Epithelial cell of prostate (primary cell): Measurements from ENCODE around the gene PSMB3.
"Not testable (repeated sequence)": the region's sequence is repeated elsewhere in the genome, so short reads cannot be mapped to it uniquely, and the experiment has no call there.

Experiments
- DNase-seq: peaks from one replicate; pipeline ENCODE4 v3.0.0-alpha.2; 2011; ENCODE audit warnings: low read depth, low spot score
- H3K27ac ChIP-seq: fragments of 450-650 bp; 2 replicates; pipeline ENCODE4 v1.5.1; 2017; ENCODE audit warnings: mild to moderate bottlenecking

The PSMB3 gene

GRCh38 chr17:38747463-38748148 lies 4.9 kb upstream of the PSMB3 start:
- H3K27ac ChIP-seq, result peak overlapping the region; percentile 77
- no peak for DNase-seq

DNA sequence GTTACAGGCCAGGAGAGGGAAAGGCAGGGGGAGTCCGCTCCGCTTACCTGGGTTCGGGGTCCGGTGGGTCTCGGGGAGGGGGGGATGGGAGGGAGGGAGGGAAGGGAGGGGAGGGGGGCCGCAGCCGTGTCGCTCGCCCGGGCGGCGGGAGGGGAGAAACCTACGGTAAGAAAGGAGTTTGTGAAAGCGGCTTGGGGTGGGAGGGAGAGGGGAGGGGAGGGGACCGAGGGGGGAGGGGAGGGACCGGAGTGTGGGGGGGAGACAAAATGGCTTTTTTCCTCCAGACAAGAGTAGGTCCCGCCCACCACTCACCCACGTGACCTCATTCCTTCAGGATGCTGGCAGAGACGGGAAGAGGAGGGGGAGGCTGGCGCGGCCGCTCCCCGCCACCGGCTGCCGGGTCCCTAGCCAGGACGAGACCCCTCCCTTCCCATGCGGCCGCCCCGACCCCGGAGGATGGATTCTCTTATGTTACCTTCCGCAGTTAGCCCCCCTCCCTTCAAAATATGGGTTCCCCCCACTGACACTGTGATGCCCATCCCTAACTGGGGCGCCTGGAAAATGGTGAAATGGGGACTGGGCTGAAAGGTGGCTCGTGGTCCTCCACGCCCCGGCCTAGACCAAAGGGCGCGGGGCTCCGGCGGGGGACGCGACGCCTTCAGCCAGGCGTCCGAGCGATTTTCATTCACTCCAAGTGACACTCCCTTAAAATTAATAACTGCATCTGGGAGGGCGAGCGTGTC lies 4.2 kb upstream of the PSMB3 start, which contains the start of gene PCGF2:
TSS of gene PCGF2 (minus strand) at position 188 of the 743 bp plus-strand sequence. CDS start 7,934 bp downstream, outside the sequence.
- H3K27ac ChIP-seq, result peak within 1 kb of the TSS; percentile 77
- DNase-seq, result no peak

DNA sequence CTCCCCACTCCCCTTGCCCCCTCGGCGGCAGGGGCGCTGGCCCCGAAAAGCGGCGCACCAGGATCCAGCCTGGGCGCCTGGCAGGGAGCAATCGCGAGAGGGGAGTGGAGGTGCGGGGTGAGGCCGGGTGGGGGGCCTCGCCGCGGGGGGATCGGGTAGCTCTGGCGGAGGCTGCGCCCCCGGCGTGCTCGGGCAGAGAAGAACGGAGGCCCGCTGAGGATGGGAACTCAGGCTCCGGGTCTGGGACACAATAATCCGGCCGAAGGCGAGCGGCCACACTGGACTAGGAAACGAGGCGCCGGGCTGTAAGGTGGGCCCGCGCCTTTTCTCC lies 3.7 kb upstream of the PSMB3 start:
- no peak for DNase-seq
- H3K27ac ChIP-seq, result peak overlapping the region; percentile 77

DNA sequence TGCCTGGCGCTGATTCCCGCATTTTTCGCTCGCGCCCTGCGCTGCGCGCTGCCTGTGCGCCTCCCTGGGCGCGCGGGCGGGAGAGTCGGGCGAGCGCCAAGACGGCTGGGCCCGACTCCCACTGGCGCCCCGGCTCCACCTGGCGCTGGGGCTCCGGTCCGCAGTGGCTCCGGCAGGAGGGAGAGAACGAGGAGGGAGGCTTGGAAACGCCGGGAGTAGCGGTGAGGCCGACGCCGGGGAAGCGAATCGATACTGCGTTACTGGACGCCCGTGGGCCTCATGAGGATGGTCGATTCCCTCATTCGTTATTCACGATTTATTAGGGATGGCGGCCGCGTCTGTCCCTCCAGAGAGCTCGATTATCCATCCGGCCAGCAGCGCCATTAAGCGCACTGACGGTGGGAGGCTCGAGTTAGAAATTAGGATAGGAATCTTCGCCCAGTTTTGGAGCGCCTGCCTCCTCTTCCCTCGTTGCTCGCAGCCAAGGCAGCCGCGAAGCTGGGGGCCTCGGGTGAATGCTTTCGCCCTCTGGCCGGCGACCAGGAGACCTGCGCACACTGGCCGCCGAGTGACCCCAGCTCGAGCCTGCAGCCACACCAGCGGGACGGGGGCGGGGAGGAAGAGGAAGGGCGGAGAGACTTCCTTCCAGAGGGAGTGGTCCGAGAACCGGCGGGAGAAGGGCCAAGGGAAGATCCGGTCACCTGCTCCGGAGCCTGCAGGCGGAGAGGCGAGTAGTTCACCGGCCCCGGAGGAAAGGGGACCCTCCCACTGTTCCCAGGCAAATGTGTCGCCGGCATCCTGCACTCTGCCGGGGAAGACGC lies 3.1 kb upstream of the PSMB3 start:
- DNase-seq, result no peak
- peak overlapping the region; percentile 77 for H3K27ac ChIP-seq

DNA sequence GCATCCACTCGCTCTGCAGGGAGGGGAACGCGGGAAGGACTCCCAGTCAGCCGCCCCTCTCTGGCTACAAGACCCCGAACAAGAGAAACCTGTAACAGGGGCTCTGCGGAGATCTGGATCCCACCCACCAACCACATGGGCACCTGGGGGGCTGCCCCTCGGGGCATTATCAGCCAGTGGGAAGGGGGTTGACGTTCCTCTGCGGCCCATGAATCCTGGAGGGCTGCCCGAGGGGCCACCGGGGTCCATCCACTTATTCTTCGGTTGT lies 2.6 kb upstream of the PSMB3 start:
- no peak for DNase-seq
- H3K27ac ChIP-seq, result peak overlapping the region; percentile 77

DNA sequence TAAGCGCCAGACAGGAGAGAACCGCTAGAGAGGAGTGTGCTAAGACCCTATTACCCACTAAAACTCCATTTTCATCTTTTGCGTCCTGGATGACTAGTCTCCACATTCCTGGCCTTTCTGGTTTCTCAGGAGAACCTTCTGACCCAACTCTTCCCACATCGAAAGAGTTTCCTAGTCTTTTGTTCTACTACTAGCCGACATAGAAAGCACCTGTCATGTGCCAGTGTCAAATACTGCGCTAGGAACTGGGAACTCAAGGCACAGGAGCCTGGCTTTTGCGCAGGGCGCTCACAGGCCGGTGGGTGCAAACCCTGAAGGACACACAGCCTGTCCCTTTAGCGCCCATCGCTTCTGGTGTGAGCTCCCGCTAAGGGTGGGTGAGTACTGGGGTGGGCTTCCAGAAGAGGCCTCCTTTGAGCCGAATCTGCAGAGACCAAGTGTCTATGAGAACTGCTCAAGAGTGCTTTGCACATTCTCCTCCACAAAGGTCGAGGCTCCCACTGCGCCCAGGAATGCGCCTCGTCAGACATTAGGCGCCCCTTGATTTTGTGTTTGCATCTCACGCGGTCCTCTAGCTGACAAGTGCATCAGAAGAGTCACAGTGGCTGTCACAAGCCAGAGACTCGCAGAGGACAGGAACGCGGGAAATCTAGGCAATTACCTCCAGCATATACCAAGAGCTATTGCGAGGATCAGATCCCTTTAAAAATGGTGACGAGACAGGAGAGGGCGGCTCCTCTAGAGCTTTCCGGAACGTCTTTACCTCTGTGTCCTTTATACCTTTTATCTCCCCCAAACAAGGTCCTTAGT lies 2.0 kb upstream of the PSMB3 start:
- no peak for DNase-seq
- H3K27ac ChIP-seq, result peak overlapping the region; percentile 77

GRCh38 chr17:38751144-38751807 lies 1.3 kb upstream of the PSMB3 start:
- no peak for DNase-seq
- H3K27ac ChIP-seq, result peak overlapping the region; percentile 77

- no peak for DNase-seq
- peak overlapping the region; percentile 77 for H3K27ac ChIP-seq
Observed at GRCh38 chr17:38751808-38752307, 683 bp upstream of the PSMB3 start.

DNA sequence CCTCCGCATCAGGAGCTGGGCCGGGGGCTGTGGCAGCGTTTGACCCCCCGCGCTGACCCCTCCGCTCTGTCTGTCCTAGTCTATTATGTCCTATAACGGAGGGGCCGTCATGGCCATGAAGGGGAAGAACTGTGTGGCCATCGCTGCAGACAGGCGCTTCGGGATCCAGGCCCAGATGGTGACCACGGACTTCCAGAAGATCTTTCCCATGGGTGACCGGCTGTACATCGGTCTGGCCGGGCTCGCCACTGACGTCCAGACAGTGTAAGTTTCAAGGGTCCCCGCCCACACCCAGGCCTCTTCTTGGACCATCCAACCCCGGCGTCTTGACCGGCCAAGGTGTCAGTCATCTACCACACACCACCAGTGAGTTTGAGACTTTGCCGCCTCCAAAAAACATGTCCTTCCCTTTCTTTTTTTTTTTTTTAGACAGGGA lies 548 bp downstream of the PSMB3 start:
- DNase-seq, result no peak
- peak overlapping the region; percentile 77 for H3K27ac ChIP-seq

GRCh38 chr17:38761612-38762011 lies 9.1 kb downstream of the PSMB3 start:
- no peak overlapping the region for H3K27ac ChIP-seq
- no peak for DNase-seq

- no peak for DNase-seq
- H3K27ac ChIP-seq, result no peak overlapping the region
Observed at GRCh38 chr17:38762231-38762630, 9.7 kb downstream of the PSMB3 start.

GRCh38 chr17:38766341-38766740 lies 13.8 kb downstream of the PSMB3 start:
- no peak for DNase-seq
- H3K27ac ChIP-seq, result no peak overlapping the region

DNA sequence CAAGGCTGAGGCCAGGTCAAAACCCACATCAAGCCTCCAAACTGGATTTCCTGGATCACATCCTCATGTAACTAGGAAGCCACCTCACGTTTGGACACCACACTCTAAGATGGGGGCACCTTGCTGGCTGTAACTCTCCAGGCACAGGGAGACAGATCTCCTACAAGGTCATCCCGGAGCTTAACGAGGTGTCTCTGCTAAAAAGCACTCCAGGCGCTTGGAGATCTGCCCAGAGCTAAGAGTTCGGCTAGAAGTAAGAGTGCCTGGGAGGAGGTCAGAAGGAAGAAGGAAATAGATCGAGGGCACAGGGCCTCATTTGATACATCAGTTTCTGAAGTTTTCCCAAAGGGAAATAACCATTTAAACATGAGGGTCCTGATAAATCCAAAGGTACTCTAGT lies 15.9 kb downstream of the PSMB3 start:
- no peak overlapping the region for H3K27ac ChIP-seq
- no peak for DNase-seq

DNA sequence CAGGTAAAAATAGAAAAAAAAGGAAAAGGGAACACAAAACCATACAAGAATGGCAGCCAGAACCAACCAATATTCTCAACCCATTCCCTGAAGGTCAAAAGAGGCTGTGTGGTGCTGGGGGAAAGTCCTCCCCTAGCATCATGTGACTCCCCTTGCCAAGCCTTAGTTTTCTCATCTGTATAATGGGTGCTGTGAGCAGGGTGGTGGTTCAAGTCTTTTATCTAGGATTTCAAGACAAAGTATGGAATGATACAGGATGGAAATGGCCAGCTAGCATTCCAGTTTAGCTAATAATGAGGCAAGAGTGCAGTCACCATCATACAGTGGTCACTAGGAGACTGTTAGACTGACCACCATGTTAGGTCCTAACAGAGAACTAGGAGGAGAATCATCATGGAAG lies 20.7 kb downstream of the PSMB3 start:
- no peak overlapping the region for H3K27ac ChIP-seq
- no peak for DNase-seq

DNA sequence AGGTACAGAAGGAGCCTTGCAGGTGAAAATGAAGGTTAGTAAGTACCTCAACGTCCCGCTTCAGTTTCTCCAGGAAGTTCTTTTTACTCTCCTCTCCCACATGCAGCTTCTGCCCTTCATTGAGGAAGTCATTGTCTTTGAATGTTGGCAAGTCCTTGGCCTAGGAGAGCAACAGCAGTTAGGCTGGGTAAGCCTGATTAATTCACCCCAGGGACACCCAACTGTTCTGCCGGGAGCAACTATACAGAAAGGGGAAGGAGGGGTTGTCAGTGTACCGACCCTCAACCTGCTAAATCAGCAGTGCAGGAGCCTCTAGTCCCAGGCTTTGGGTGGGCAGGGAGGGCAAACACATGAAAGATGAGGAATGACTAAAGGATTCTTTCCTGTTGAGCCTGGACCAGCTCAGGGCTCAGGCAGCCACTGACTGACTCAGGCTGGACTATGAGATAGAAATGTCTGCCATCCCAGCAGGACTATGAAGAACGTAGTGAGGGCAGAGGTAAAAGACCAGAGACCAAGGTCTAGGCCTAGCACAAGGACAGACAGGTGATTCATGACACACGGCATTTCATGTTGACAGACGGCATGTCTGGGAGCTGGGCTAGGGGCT lies 25.2 kb downstream of the PSMB3 start:
- H3K27ac ChIP-seq, result no peak overlapping the region
- no peak for DNase-seq

- no peak overlapping the region for H3K27ac ChIP-seq
- DNase-seq, result no peak
Observed at GRCh38 chr17:38779965-38780752, 27.6 kb downstream of the PSMB3 start.

GRCh38 chr17:38783227-38783626 lies 30.7 kb downstream of the PSMB3 start:
- no peak for DNase-seq
- H3K27ac ChIP-seq, result no peak overlapping the region

GRCh38 chr17:38786372-38786771 lies 33.8 kb downstream of the PSMB3 start:
- no peak for DNase-seq
- peak overlapping the region; percentile 21 for H3K27ac ChIP-seq

DNA sequence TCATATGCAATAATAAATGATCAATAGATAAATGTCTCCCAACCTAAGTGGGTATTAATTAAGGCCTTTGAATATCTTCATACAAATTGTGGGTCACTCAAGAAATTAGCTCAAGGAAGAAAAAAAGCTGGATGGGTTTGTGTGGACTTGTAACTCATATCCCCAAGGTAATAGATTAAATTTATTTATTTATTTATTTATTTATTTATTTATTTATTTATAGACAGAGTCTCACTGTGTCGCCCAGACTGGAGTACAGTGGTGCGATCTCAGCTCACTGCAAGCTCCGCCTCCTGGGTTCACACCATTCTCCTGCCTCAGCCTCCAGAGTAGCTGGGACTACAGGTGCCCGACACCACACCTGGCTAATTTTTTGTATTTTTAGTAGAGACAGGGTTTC lies 35.5 kb downstream of the PSMB3 start:
- DNase-seq, H3K27ac ChIP-seq: not testable (repeated sequence)
